GM23248 (cell line): ENCODE results near the gene GJB6. TPM values are rescaled to one million over a fixed set of nuclear protein-coding genes. Genes with fewer than 3 reads are reported as not detected.
A peak's percentile ranks its signal among the peaks of the same experiment; 100 is the strongest.

Source experiments
- DNase-seq: peaks from one replicate; pipeline ENCODE4 v3.0.0-alpha.2; 2015
- H2AFZ ChIP-seq: fragments of 200-600 bp; sonication (generic); 2 replicates; pipeline ENCODE4 v1.6.1; 2016; ENCODE audit warnings: antibody characterized with exemption
- H3F3A ChIP-seq: fragments of 200-600 bp; sonication (generic); 2 replicates; pipeline ENCODE4 v1.6.1; 2016; ENCODE audit warnings: mild to moderate bottlenecking, antibody characterized with exemption, mixed run types; ENCODE audit not compliant: insufficient read depth
- H3K27ac ChIP-seq: fragments of 200-600 bp; sonication (generic); 2 replicates; pipeline ENCODE4 v1.5.1; 2016; ENCODE audit warnings: mild to moderate bottlenecking
- H3K27me3 ChIP-seq: fragments of 200-600 bp; sonication (generic); replicated peaks from 2 replicates; pipeline ENCODE4 v1.6.1; 2016; ENCODE audit warnings: mild to moderate bottlenecking; ENCODE audit not compliant: insufficient read depth
- H3K36me3 ChIP-seq: fragments of 200-600 bp; sonication (generic); 2 replicates; pipeline ENCODE4 v1.6.1; 2016; ENCODE audit warnings: low read depth, mild to moderate bottlenecking
- H3K4me1 ChIP-seq: fragments of 200-600 bp; sonication (generic); 2 replicates; pipeline ENCODE4 v1.6.1; 2016; ENCODE audit warnings: mild to moderate bottlenecking; ENCODE audit not compliant: insufficient read depth
- H3K4me2 ChIP-seq: fragments of 200-600 bp; sonication (generic); one replicate; pipeline ENCODE4 v1.6.1; 2016; ENCODE audit warnings: mild to moderate bottlenecking; ENCODE audit not compliant: unreplicated experiment
- H3K4me3 ChIP-seq: fragments of 200-600 bp; sonication (generic); 2 replicates; pipeline ENCODE4 v1.5.1; 2016; ENCODE audit warnings: mild to moderate bottlenecking
- H3K79me2 ChIP-seq: fragments of 200-600 bp; sonication (generic); 2 replicates; pipeline ENCODE4 v1.6.1; 2016; ENCODE audit warnings: mild to moderate bottlenecking; ENCODE audit not compliant: insufficient read depth
- H3K9ac ChIP-seq: fragments of 200-600 bp; sonication (generic); 2 replicates; pipeline ENCODE4 v1.6.1; 2016; ENCODE audit warnings: mild to moderate bottlenecking
- H3K9me2 ChIP-seq: fragments of 200-600 bp; sonication (generic); 2 replicates; pipeline ENCODE4 v1.6.1; 2016; ENCODE audit warnings: mixed run types, mild to moderate bottlenecking, moderate library complexity; ENCODE audit not compliant: insufficient read depth
- H3K9me3 ChIP-seq: fragments of 200-600 bp; sonication (generic); one replicate; pipeline ENCODE4 v1.6.1; 2017; ENCODE audit warnings: low read depth
- H4K20me1 ChIP-seq: fragments of 200-600 bp; sonication (generic); 2 replicates; pipeline ENCODE4 v1.6.0; 2016; ENCODE audit not compliant: insufficient read depth
- EZH2 ChIP-seq: fragments of 200-600 bp; sonication (generic); IDR thresholded peaks from 2 replicates; pipeline ENCODE4 v1.6.1; 2018; ENCODE audit warnings: antibody characterized with exemption, mild to moderate bottlenecking; ENCODE audit not compliant: insufficient read depth, poor library complexity, severe bottlenecking
- EZH2phosphoT487 ChIP-seq: fragments of 200-600 bp; sonication (generic); IDR thresholded peaks from 2 replicates; pipeline ENCODE4 v1.6.1; 2018; ENCODE audit warnings: antibody characterized with exemption, moderate library complexity, mild to moderate bottlenecking, low read depth; ENCODE audit not compliant: insufficient read depth
- WGBS, 2 experiments: methylation state at CpG; one replicate each; pipeline ENCODE4 v1.1.6; 2015 to 2017; ENCODE audit warnings: low lambda C conversion rate in 2 of 2, low coverage in 1 of 2; ENCODE audit errors: missing lambda C conversion rate in 2 of 2; 5-methylcytosine and 5-hydroxymethylcytosine counted together
- in situ Hi-C: fragments of 300-500 bp; cut with MboI; formaldehyde crosslinking; loops from 2 replicates; pipeline ENCODE4 v1.15.0; 2020
- polyA plus RNA-seq: library from polyadenylated mRNA; unstranded; fragments of >200 nt; fragmentation: Nextera tagmentation; extraction: Ambion mirVana; gene quantifications from 2 replicates; pipeline ENCODE4 v1.2.1, GENCODE V29; 2016
- total RNA-seq: library from RNA; depleted of rRNA; stranded (reverse); fragments of >200 nt; shearing (Covaris generic); gene quantifications from 2 replicates; pipeline ENCODE4 v1.2.3, GENCODE V29; 2014

GJB6 gene
- total and polyA plus RNA-seq, 2 experiments from 2014 or later, result not detected

GRCh38 chr13:20191311-20192157 is 40.6 kb downstream of the GJB6 start:
- DNase-seq, result no peak
- peaks cover 36% of the 10 kb centered on the region for H3K27me3 ChIP-seq
- no peak overlapping the region for H3K9ac ChIP-seq
- H3K4me2 ChIP-seq, result peak overlapping the region; percentile 65
- in situ Hi-C loops, result loop anchor here (10.0 to 25.0 kb wide), 3 partner anchors 293 to 646 kb away; no protein-coding TSS in a partner anchor
- H2AFZ ChIP-seq, result peak overlapping the region; percentile 67; the same call in 1 of the 2 replicates
- no peaks in the 10 kb centered on the region for H3K9me3 ChIP-seq
- peaks cover 22% of the 10 kb centered on the region for H3K4me1 ChIP-seq
- 68 to 70% methylated on average over 24 of the region's 24 CpGs for WGBS, 2 experiments
- no peak for TF ChIP-seq EZH2
- 0 out of 2 replicates have a peak, but pooled peaks have one; percentile 33 for TF ChIP-seq EZH2phosphoT487
- no peaks in the 10 kb centered on the region for H3K9me2 ChIP-seq
- no peaks in the 10 kb centered on the region for H3K79me2 ChIP-seq
- peak overlapping the region; percentile 62; the same call in 1 of the 2 replicates for H3K4me3 ChIP-seq
- peaks cover 24% of the 10 kb centered on the region for H3F3A ChIP-seq
- H3K27ac ChIP-seq, result no peak overlapping the region
- H3K36me3 ChIP-seq, result no peaks in the 10 kb centered on the region
- no peaks in the 10 kb centered on the region for H4K20me1 ChIP-seq

DNA sequence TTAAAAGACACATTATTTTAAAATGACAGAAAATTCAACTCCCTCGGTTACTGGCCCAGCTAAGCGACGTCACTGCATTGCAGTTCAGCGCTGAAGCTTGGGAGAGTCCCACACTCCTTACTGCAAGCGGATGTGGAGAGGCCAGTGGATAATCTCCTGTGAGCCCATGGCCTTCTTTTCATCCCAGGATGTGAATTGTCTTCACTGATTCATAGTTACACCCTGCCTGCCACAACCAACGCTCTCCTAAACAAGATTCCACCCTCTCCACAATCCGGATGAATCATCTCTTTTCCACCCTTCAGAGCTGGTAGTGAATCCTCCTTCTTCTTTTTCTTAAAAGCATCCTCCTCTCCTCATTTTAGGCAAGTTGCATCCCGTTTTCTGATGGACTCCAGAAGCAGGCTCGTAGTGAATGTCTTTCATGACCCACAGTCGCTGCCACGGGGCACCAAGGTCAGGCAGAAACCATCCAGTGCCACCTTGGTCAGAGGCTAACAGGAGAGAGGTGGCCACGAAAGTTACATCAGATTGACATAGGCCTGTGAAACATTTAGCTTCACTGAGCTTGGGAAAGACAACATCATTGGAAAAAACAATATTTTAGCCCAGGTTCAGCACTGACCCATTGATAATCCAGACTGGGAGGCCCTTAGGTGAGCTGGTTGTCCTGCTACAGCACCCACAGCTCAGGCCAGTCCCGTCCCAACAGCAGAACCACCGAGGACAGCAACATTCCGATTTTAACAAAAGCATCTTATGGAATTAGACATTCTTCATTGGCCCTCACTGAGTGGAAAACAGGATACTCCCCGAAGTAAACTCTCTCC is 41.4 kb downstream of the GJB6 start:
- H3K79me2 ChIP-seq, result no peaks in the 10 kb centered on the region
- peak overlapping the region; percentile 30 for H3K4me2 ChIP-seq
- H3K9me2 ChIP-seq, result no peaks in the 10 kb centered on the region
- no peak overlapping the region for H2AFZ ChIP-seq
- H3K4me1 ChIP-seq, result peaks cover 22% of the 10 kb centered on the region
- H3K9ac ChIP-seq, result 0 out of 2 replicates have a peak overlapping the region, but pooled peaks have one; percentile 1
- DNase-seq, result peak; percentile 89
- H3K27ac ChIP-seq, result peak overlapping the region; percentile 41
- H3K4me3 ChIP-seq, result no peak overlapping the region
- no peaks in the 10 kb centered on the region for H4K20me1 ChIP-seq
- peaks cover 24% of the 10 kb centered on the region for H3F3A ChIP-seq
- H3K27me3 ChIP-seq, result peaks cover 27% of the 10 kb centered on the region
- no peaks in the 10 kb centered on the region for H3K36me3 ChIP-seq
- TF ChIP-seq EZH2phosphoT487 (no peak), EZH2 (no peak)
- no peaks in the 10 kb centered on the region for H3K9me3 ChIP-seq
- in situ Hi-C loops, result loop anchor here (10.0 to 25.0 kb wide), 3 partner anchors 294 to 647 kb away; no protein-coding TSS in a partner anchor
- 63 to 70% methylated on average over 16 of the region's 16 CpGs for WGBS, 2 experiments

DNA sequence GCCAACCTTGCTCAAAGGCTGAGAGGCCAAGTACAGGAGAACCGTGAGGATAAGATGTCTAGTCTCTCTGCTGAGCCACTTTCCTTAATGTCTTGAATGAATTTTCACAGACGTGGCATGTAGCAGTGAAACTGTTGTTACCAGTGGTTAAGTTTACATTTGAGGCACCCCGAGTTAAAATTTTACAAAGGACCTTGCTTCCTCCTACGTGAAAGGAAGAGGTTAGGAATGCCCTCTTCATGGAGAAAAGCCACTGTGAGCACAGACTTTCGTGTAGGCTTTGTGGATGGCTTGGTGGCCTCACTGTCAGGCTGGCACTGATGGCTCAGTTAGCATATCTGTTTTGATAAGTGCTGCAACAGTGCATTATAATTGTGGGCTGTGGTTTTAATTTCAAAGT is 42.0 kb downstream of the GJB6 start:
- Histone ChIP-seq H3K4me2 (no peak overlapping the region), H3K27ac (peak overlapping the region; percentile 41), H2AFZ (peak overlapping the region; percentile 25; the same call in 1 of the 2 replicates), H3K9me3 (no peaks in the 10 kb centered on the region), H3K36me3 (no peaks in the 10 kb centered on the region), H4K20me1 (no peaks in the 10 kb centered on the region), H3K27me3 (peaks cover 21% of the 10 kb centered on the region), H3K79me2 (no peaks in the 10 kb centered on the region), H3K9me2 (no peaks in the 10 kb centered on the region), H3K9ac (0 out of 2 replicates have a peak overlapping the region, but pooled peaks have one; percentile 1), H3K4me3 (no peak overlapping the region), H3K4me1 (peaks cover 22% of the 10 kb centered on the region), H3F3A (peaks cover 24% of the 10 kb centered on the region)
- WGBS, 2 experiments, result 56 to 59% methylated on average over 5 of the region's 5 CpGs
- no peak for TF ChIP-seq EZH2phosphoT487
- TF ChIP-seq EZH2, result no peak
- in situ Hi-C loops, result loop anchor here (10.0 to 25.0 kb wide), 3 partner anchors 295 to 647 kb away; no protein-coding TSS in a partner anchor
- no peak for DNase-seq
